ENCODE results near the gene CCDC54. TPM values are rescaled to one million over a fixed set of nuclear protein-coding genes. Genes with fewer than 3 reads are reported as not detected.

CCDC54 gene
- total RNA-seq, 1 experiment from 2014 or later: not detected

Other genes with a start within 250 kb of the CCDC54 start
- 54.2 and 54.9 TPM in 2 replicates for gene BBX, start 145.5 kb downstream of the CCDC54 start, total RNA-seq (2014; rRNA removed; shearing (Covaris generic))

Data from RPMI7951 (cell line).